Body of pancreas (tissue), 4 donors: Measurements from ENCODE around the gene TENM3. TPM values are rescaled to one million over a fixed set of nuclear protein-coding genes. Genes with fewer than 3 reads are reported as not detected.

Experiments
- ATAC-seq: fragments of 150-250 bp; one replicate; pipeline ENCODE4 v1.9.1; 2016
- DNase-seq, 4 donors: peaks; one replicate each; pipeline ENCODE4 v3.0.0-alpha.2; 2019
- H3K27ac ChIP-seq, 4 donors: fragments of 200-600 bp; sonication (generic); 1 replicate in 3 of 4; 2 replicates in 1 of 4; pipeline versions ENCODE4 v1.5.1 to v1.6.1; 2016 to 2019; ENCODE audit warnings: mild to moderate bottlenecking in 1 of 4, mixed read lengths in 1 of 4, moderate library complexity in 1 of 4
- H3K27me3 ChIP-seq, 2 donors: fragments of 200-600 bp; sonication (generic); one replicate each; pipeline ENCODE4 v1.6.0; 2016; ENCODE audit warnings: mild to moderate bottlenecking in 1 of 2
- H3K36me3 ChIP-seq, 2 donors: fragments of 200-600 bp; sonication (generic); replicated peaks in 1 of 2; 2 replicates each; pipeline ENCODE4 v1.5.1; 2016; ENCODE audit warnings: low read depth in 2 of 2; ENCODE audit not compliant: insufficient read depth in 1 of 2
- H3K4me1 ChIP-seq: fragments of 200-600 bp; sonication (generic); one replicate; pipeline ENCODE4 v1.6.0; 2016
- H3K4me3 ChIP-seq, 2 donors: fragments of 200-600 bp; sonication (generic); 1 replicate in 1 of 2; 2 replicates in 1 of 2; pipeline ENCODE4 v1.5.1; 2016 to 2019
- H3K9me3 ChIP-seq, 3 donors: fragments of 200-600 bp; sonication (generic); 1 replicate in 2 of 3; 2 replicates in 1 of 3; pipeline ENCODE4 v1.5.1; 2016
- POLR2A ChIP-seq, 3 donors: fragments of 450-650 bp; IDR thresholded peaks; one replicate each; pipeline ENCODE4 v1.6.1; 2016; ENCODE audit warnings: antibody characterized with exemption in 3 of 3, mild to moderate bottlenecking in 2 of 3
- WGBS, 2 donors: methylation state at CpG; one replicate each; pipeline ENCODE4 v1.1.5; 2017; 5-methylcytosine and 5-hydroxymethylcytosine counted together
- intact Hi-C: fragments of 100-400 bp; cut with DNase I; formaldehyde crosslinking; loops from one replicate; pipeline ENCODE4 v1.15.1; 2023
- total RNA-seq, 2 donors: library from RNA; depleted of rRNA; stranded (reverse); fragments of >200 nt; gene quantifications; one replicate each; pipeline ENCODE4 v1.1.0, GENCODE V29; 2016
- TF ChIP-seq, protein P1 (sequence below), 7 experiments: fragments of 450-650 bp in 4 of 7; fragments of 200-600 bp in 3 of 7; sonication (generic) in 3 of 7; IDR thresholded peaks; one replicate each; pipeline ENCODE4 v1.5.1; 2016 to 2019; ENCODE audit warnings: antibody characterized with exemption in 7 of 7

The TENM3 gene
- total RNA-seq, 2 donors from 2014 or later = 2.3 to 9.6 TPM

DNA sequence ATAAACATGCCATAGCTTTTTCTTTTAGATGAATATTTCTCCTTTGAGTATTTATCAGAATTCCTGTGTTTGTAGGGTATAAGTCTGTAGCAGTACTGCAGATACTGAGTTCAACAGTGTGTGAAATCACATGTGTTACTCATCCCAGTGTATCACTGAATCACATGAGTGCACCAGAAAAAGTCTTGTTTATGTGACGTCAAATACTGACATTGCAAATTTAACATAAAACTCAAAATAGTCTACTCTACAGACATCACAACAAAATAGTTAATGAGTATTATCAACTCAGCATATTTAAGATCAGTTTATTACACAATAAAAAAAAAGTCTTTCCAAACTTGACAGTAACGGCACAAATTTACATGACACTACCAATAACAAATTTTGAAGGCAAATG lies 452.6 kb downstream of the TENM3 start:
- DNase-seq (no peak), ATAC-seq (no peak)
- intact Hi-C loops = no loop called here
- H3K27ac ChIP-seq = no peak overlapping the region
- no peaks in the 10 kb centered on the region for H3K9me3 ChIP-seq
- H3K4me1 ChIP-seq = no peaks in the 10 kb centered on the region
- WGBS, 2 donors = 72 to 92% methylated on average over 2 of the region's 2 CpGs
- no peaks in the 10 kb centered on the region for H3K27me3 ChIP-seq
- H3K4me3 ChIP-seq = no peak overlapping the region
- H3K36me3 ChIP-seq = no peaks in the 10 kb centered on the region
- TF ChIP-seq POLR2A (IDR thresholded peaks at IDR 0.05) = no peak
- TF ChIP-seq, protein P1, sequence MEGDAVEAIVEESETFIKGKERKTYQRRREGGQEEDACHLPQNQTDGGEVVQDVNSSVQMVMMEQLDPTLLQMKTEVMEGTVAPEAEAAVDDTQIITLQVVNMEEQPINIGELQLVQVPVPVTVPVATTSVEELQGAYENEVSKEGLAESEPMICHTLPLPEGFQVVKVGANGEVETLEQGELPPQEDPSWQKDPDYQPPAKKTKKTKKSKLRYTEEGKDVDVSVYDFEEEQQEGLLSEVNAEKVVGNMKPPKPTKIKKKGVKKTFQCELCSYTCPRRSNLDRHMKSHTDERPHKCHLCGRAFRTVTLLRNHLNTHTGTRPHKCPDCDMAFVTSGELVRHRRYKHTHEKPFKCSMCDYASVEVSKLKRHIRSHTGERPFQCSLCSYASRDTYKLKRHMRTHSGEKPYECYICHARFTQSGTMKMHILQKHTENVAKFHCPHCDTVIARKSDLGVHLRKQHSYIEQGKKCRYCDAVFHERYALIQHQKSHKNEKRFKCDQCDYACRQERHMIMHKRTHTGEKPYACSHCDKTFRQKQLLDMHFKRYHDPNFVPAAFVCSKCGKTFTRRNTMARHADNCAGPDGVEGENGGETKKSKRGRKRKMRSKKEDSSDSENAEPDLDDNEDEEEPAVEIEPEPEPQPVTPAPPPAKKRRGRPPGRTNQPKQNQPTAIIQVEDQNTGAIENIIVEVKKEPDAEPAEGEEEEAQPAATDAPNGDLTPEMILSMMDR (IDR thresholded peaks at IDR 0.05) = no peak

DNA sequence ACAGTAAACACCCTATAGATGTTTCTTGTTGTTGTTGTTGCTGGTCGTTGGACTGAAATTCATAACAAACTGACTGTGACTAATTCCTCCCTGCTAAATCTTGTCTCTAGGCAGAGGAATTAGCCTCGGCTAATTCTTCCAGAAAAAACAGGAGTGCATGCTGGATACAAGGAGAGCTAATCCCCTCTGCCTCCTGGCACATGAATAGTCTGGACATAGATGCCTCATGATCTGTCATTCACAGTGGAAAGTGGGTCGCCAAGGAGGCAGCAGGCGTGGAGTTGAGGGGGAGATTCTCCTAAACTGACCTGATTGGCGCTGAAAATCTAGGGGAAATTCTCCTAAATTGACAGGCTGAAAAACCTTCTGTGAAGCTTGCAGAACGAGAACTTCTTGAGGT lies 453.9 kb downstream of the TENM3 start:
- Histone ChIP-seq H3K27me3 (no peaks in the 10 kb centered on the region), H3K27ac (no peak overlapping the region), H3K4me1 (no peaks in the 10 kb centered on the region), H3K36me3 (no peaks in the 10 kb centered on the region), H3K4me3 (no peak overlapping the region), H3K9me3 (no peaks in the 10 kb centered on the region)
- ATAC-seq (no peak), DNase-seq (no peak)
- 82 to 83% methylated on average over 6 of the region's 6 CpGs for WGBS, 2 donors
- intact Hi-C loops = no loop called here
- TF ChIP-seq, protein P1 (IDR thresholded peaks at IDR 0.05) = no peak
- no peak for TF ChIP-seq POLR2A (IDR thresholded peaks at IDR 0.05)

DNA sequence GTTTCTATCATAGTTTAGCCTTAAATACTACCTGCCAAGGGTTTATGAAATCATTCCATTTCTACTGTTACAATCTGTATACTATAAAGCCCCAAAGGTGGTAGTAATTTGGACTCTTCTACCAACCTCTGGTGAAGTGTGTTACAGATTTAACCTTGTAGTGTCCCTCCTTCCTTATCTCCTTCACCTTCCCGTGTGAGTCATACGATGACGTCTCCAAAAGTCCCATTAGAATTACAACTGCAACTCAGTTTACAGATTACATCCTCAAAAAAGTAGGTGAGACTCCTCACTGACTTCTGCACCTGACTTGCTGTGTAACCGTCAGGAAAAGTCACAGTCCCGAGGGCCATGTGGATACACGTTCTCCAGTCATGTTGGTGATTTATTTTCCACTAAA lies 455.0 kb downstream of the TENM3 start:
- Histone ChIP-seq H3K9me3 (no peaks in the 10 kb centered on the region), H3K27me3 (no peaks in the 10 kb centered on the region), H3K4me3 (no peak overlapping the region), H3K36me3 (no peaks in the 10 kb centered on the region), H3K27ac (no peak overlapping the region), H3K4me1 (no peaks in the 10 kb centered on the region)
- TF ChIP-seq, protein P1 (IDR thresholded peaks at IDR 0.05) = no peak
- TF ChIP-seq POLR2A (IDR thresholded peaks at IDR 0.05) = no peak
- intact Hi-C loops = no loop called here
- DNase-seq = no peak
- 78 to 83% methylated on average over 6 of the region's 6 CpGs for WGBS, 2 donors
- no peak for ATAC-seq

DNA sequence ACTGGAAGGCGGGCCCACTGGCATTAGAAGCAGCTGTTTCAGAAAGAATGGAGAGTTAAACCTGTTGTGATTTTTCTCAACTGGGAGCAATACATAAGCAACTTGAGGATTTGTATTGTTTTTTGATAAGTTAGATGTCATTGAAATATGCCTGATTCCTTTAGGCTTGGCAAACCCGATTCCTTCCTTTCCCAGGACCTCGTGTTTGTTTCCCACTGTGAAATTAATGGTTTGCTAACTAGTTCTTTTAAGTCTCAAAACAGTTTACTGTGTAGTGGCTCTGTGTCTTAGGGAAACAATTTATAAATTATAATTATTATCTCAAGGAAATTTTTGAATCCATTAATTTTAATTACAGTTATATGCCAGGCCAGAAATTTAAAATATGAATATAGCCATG lies 456.0 kb downstream of the TENM3 start:
- no peak overlapping the region for H3K27ac ChIP-seq
- no peak for TF ChIP-seq POLR2A (IDR thresholded peaks at IDR 0.05)
- TF ChIP-seq, protein P1 (IDR thresholded peaks at IDR 0.05) = no peak
- no peaks in the 10 kb centered on the region for H3K4me1 ChIP-seq
- DNase-seq = no peak
- H3K27me3 ChIP-seq = no peaks in the 10 kb centered on the region
- H3K9me3 ChIP-seq = no peaks in the 10 kb centered on the region
- H3K36me3 ChIP-seq = no peaks in the 10 kb centered on the region
- ATAC-seq = no peak
- no peak overlapping the region for H3K4me3 ChIP-seq
- WGBS, 2 donors = 32 to 67% methylated on average over 3 of the region's 3 CpGs
- intact Hi-C loops = no loop called here

DNA sequence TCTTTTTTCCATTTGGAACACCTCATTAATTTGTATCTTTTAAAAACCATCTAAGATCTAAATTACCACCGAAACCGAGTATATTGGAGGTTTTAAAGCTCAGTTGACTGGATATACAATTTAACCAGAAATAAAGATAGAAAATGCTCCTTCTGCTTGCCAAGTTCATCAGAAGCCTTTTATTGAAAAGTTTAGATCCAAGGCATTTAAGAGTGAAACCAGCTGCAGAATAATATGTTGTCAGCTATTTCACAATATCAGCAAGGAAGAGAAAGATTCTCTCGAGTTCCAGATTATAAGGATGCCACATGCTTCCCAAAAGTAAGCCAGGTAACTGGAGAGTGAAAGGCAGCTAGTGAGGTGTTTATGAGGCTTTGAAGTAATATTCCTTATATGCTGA lies 456.6 kb downstream of the TENM3 start:
- intact Hi-C loops = no loop called here
- Histone ChIP-seq H3K4me3 (no peak overlapping the region), H3K36me3 (no peaks in the 10 kb centered on the region), H3K27ac (no peak overlapping the region), H3K27me3 (no peaks in the 10 kb centered on the region), H3K9me3 (no peaks in the 10 kb centered on the region), H3K4me1 (no peaks in the 10 kb centered on the region)
- TF ChIP-seq, protein P1 (IDR thresholded peaks at IDR 0.05) = no peak
- TF ChIP-seq POLR2A (IDR thresholded peaks at IDR 0.05) = no peak
- no peak for DNase-seq
- ATAC-seq = no peak
- 80 to 83% methylated on average over 3 of the region's 3 CpGs for WGBS, 2 donors
